GM10266 (cell line): ENCODE results near the gene TMEM18.

Source experiments
- DNase-seq: peaks from one replicate; pipeline ENCODE4 v3.0.0; 2012; ENCODE audit errors: extremely low spot score
- CTCF ChIP-seq: IDR thresholded peaks from 2 replicates; pipeline ENCODE4 v1.5.1; 2012; ENCODE audit warnings: mild to moderate bottlenecking, low read depth; ENCODE audit not compliant: control insufficient read depth, insufficient read depth; ENCODE audit errors: missing control alignments

The TMEM18 gene

GRCh38 chr2:650343-651310 lies 26.6 kb downstream of the TMEM18 start:
- no peak for DNase-seq
- TF ChIP-seq CTCF = no peak

GRCh38 chr2:649426-650342 lies 27.5 kb downstream of the TMEM18 start:
- TF ChIP-seq CTCF = no peak
- no peak for DNase-seq

GRCh38 chr2:648476-649424 lies 28.5 kb downstream of the TMEM18 start:
- no peak for DNase-seq

GRCh38 chr2:647691-648231 lies 29.4 kb downstream of the TMEM18 start:
- DNase-seq = no peak
- TF ChIP-seq CTCF = no peak

More at GRCh38 chr2:648476-649424, 28.5 kb downstream of the TMEM18 start:
- TF ChIP-seq CTCF = no peak

GRCh38 chr2:647003-647560 lies 30.1 kb downstream of the TMEM18 start:
- no peak for DNase-seq
- no peak for TF ChIP-seq CTCF

GRCh38 chr2:644871-645270 lies 32.3 kb downstream of the TMEM18 start:
- DNase-seq = no peak
- TF ChIP-seq CTCF = no peak
